T follicular helper cell (primary cell): ENCODE measurements around the gene GPALPP1.
"Not testable (repeated sequence)": the region's sequence is repeated elsewhere in the genome, so short reads cannot be mapped to it uniquely, and the experiment has no call there.

Experiments
- DNase-seq: peaks from one replicate; pipeline ENCODE4 v3.0.0-alpha.2; 2020; ENCODE audit warnings: low read depth
- total RNA-seq, 2 experiments: gene quantifications; one replicate each; lab custom pipeline; 2026; lab: John Stamatoyannopoulos, UW

GPALPP1 gene
- total RNA-seq, result 32.6 to 37.5 reads per million in 2 experiments

- DNase-seq, result peak; percentile 92
Measured at GRCh38 chr13:44989071-44989889, at the start of gene GPALPP1, which contains the start of gene NUFIP1. Gene GPALPP1 (plus strand): TSS chr13:44989538. CDS start chr13:44989655, 117 bp downstream. Gene NUFIP1 (minus strand): TSS chr13:44989471. CDS start chr13:44989436, 35 bp downstream.

GRCh38 chr13:44943411-44943810 is 45.9 kb upstream of the GPALPP1 start:
- DNase-seq, result not testable (repeated sequence)

GRCh38 chr13:44951184-44951583 is 38.2 kb upstream of the GPALPP1 start:
- DNase-seq, result no peak

GRCh38 chr13:44952671-44953070 is 36.7 kb upstream of the GPALPP1 start:
- no peak for DNase-seq

GRCh38 chr13:44954224-44954623 is 35.1 kb upstream of the GPALPP1 start:
- no peak for DNase-seq

- no peak for DNase-seq
Measured at GRCh38 chr13:44955406-44955805, 33.9 kb upstream of the GPALPP1 start.

GRCh38 chr13:44961997-44962396 is 27.3 kb upstream of the GPALPP1 start:
- no peak for DNase-seq

- DNase-seq, result no peak
Measured at GRCh38 chr13:44967704-44968433, 21.5 kb upstream of the GPALPP1 start.

- no peak for DNase-seq
Measured at GRCh38 chr13:44968434-44968815, 20.9 kb upstream of the GPALPP1 start.

- no peak for DNase-seq
Measured at GRCh38 chr13:44969551-44970484, 19.5 kb upstream of the GPALPP1 start.

GRCh38 chr13:44971656-44972595 is 17.4 kb upstream of the GPALPP1 start:
- no peak for DNase-seq

GRCh38 chr13:44972956-44973581 is 16.3 kb upstream of the GPALPP1 start:
- no peak for DNase-seq

- no peak for DNase-seq
Measured at GRCh38 chr13:44974056-44974793, 15.1 kb upstream of the GPALPP1 start.

GRCh38 chr13:44976196-44976595 is 13.1 kb upstream of the GPALPP1 start:
- DNase-seq, result no peak

GRCh38 chr13:44976949-44977583 is 12.3 kb upstream of the GPALPP1 start:
- no peak for DNase-seq

GRCh38 chr13:44978328-44978727 is 11.0 kb upstream of the GPALPP1 start:
- DNase-seq, result no peak

GRCh38 chr13:44989941-44990340 is 603 bp downstream of the GPALPP1 start:
- no peak for DNase-seq

- DNase-seq, result no peak
Measured at GRCh38 chr13:45003417-45003816, 14.1 kb downstream of the GPALPP1 start.

- DNase-seq, result no peak
Measured at GRCh38 chr13:45004096-45004495, 14.8 kb downstream of the GPALPP1 start.
